Fibroblast of villous mesenchyme (primary cell): ENCODE results near the gene STUB1. TPM values are rescaled to one million over a fixed set of nuclear protein-coding genes. Genes with fewer than 3 reads are reported as not detected.

Source experiments
- DNase-seq: peaks from one replicate; pipeline ENCODE4 v3.0.0-alpha.2; 2010; ENCODE audit warnings: low read depth
- H3K4me3 ChIP-seq: 2 replicates; pipeline ENCODE4 v1.5.1; 2011; ENCODE audit warnings: low read depth, mild to moderate bottlenecking, low read length
- total RNA-seq: library from RNA; depleted of rRNA; stranded (reverse); fragments of >200 nt; gene quantifications from 2 replicates; pipeline ENCODE4 v1.2.3, GENCODE V29; 2012
- TF ChIP-seq, protein P1 (sequence below): IDR thresholded peaks from 2 replicates; pipeline ENCODE4 v1.5.1; 2012; ENCODE audit warnings: low read depth, mild to moderate bottlenecking, low read length; ENCODE audit not compliant: insufficient read depth

STUB1 gene
- total RNA-seq, 1 donor, result 100 TPM

DNA sequence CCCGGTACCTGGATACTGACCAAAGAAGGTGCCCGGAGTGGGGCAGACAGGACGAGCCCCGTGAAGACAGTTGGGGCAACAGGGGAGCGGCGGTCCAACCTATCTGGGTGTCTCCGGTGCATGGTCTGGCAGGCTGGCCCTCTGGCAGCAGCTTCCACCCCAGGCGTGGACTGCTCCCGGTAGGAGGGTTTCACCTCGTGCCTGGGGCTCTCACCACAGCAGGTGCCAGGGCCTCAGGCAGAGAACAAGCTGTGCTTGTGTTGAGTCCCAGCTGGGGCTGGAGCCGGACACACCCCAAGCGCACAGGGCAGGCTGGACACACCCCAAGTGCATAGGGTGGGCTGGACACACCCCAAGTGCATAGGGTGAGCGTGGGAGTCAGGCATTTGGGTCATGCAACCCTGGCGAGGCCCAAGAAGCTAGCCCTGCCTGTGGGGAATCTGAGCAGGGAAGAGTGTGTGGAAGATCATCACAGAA, 26.9 kb downstream of the STUB1 start:
- DNase-seq, result no peak
- TF ChIP-seq, protein P1, sequence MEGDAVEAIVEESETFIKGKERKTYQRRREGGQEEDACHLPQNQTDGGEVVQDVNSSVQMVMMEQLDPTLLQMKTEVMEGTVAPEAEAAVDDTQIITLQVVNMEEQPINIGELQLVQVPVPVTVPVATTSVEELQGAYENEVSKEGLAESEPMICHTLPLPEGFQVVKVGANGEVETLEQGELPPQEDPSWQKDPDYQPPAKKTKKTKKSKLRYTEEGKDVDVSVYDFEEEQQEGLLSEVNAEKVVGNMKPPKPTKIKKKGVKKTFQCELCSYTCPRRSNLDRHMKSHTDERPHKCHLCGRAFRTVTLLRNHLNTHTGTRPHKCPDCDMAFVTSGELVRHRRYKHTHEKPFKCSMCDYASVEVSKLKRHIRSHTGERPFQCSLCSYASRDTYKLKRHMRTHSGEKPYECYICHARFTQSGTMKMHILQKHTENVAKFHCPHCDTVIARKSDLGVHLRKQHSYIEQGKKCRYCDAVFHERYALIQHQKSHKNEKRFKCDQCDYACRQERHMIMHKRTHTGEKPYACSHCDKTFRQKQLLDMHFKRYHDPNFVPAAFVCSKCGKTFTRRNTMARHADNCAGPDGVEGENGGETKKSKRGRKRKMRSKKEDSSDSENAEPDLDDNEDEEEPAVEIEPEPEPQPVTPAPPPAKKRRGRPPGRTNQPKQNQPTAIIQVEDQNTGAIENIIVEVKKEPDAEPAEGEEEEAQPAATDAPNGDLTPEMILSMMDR, result no peak
- H3K4me3 ChIP-seq, result no peak overlapping the region

DNA sequence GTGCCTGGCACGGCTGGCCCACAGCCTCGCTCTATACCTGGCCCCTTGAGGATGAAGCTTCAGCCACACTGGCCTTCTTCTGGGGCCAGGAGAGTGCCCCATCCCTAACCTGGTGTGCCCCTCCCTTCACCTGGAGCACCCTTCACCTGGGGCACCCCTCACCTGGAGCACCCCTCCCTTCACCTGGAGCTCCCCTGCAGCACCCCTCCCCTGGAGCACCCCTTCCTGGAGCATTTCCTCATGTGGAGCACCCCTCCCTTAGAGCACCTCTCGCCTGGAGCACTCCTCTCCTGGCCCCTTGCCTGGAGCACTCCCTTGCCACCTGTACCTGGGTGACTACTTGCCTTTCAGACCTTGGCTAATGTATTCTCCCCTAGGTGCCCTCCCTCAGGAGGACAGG, 27.8 kb downstream of the STUB1 start:
- no peak overlapping the region for H3K4me3 ChIP-seq
- TF ChIP-seq, protein P1, result no peak
- no peak for DNase-seq

DNA sequence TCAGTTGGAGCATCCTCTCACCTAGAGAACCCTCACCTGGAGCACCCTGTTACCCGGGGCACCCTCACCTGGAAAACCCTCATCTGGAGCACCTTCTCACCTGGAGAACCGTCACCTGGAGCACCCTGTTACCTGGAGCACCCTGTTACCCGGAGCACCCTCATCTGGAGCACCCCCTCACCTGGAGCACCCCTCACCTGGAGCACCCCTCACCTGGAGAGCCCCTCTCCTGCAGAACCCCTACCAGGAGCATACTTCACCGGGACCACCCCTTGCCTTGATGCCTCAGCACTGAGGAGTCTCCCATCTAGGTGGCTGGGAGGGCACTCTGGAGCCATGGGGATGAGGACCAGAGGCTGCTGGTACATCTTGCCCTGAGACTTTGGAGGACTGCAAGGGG, 28.7 kb downstream of the STUB1 start:
- H3K4me3 ChIP-seq, result no peak overlapping the region
- TF ChIP-seq, protein P1, result no peak
- no peak for DNase-seq

DNA sequence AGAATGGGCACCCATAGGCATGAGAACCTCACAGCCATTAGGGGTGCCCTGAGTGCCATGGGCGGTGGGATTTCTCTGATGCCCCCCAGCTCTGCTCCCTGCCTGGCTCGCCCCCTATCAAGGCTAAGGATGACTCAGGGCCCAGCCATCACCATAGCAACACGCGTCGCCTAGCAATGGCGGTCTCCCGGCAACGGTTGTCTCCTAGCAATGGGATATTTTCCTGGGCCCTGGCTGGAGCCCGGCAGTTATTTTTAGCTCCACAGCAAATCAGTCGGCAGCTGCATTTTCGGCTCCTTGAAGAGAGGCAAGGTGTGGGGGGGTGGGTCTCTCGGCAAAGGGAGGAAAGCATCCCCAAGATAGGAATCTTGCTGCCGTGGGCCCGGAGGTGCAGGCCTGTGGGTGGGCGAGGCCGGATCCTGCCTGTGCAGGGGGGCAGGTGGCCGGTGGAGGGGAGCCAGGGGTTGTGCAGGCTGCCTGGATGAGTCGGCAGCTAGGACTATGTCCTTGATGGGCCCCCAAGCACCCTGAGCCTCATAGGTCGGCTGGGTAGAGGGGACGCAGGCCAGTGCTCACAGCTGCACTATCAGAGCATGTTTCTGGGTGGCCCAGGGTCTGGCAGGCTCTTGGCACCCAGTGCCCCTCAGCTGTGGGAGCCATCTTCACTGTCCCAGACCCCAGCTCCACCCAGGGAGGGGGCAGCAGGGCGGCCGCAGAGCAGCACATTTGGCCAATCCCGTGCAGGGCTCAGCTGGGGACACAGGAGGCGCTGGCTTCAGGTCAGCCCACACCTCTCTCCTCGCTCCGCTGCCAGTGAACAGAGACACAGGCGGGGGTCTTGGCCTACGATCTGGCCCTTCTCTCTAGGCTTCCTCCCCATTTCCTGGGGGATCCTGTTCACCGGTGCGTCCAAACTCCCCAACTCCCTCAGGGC, 29.6 kb downstream of the STUB1 start:
- H3K4me3 ChIP-seq, result no peak overlapping the region
- TF ChIP-seq, protein P1, result no peak
- DNase-seq, result peak; percentile 74

DNA sequence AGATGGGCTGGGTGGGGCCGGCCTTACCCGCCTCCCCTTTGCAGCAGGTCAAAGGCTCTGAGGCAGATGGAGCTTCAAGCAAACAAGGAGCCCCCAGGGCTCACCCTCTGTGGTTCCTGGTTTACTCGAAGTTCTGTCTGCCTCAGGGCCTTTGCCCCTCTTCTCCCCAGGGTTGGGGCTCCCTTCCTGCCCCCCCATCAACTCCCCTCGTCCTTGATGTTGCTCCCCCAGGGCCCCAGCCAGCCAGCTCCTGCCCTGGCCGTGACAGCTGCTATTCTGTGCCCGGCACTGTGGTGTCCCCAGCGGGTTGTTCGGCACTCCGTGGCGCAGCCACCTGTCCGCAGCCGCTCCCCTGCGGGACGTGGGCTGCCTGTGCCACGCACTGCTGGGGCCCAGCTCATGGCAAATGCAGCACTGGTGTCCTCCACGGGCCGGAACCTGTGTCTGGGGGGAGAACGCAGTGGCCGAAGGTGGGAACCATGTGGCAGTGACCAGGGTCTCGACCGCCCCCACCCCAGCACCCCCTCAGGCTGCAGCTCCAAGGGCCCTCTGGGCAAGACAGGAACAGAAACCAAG, 30.4 kb downstream of the STUB1 start:
- TF ChIP-seq, protein P1, result no peak
- H3K4me3 ChIP-seq, result no peak overlapping the region
- no peak for DNase-seq

DNA sequence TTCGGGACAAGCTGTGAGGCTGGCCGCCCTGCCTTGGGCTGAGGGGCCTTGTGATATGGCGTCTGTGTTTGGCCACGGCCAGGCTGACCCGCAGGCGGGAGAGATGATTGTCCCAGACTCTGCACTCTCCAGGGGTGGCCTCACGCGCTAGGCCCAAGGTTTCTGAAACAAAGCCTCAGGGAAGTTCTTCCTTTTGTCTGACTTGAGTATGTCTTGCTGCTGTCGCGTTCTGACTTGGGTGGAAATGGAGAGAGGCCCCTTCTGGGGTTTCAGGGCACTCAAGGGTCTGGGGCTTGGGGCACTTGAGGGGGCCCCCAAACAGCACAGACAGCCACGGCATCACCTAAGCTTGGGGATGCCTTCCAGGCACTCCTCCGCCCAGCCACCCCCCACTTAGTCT, 30.9 kb downstream of the STUB1 start:
- TF ChIP-seq, protein P1, result no peak
- no peak overlapping the region for H3K4me3 ChIP-seq
- DNase-seq, result no peak
